ENCODE results near the gene CETN3. TPM values are rescaled to one million over a fixed set of nuclear protein-coding genes. Genes with fewer than 3 reads are reported as not detected.
"Not testable (repeated sequence)": the region's sequence is repeated elsewhere in the genome, so short reads cannot be mapped to it uniquely, and the experiment has no call there.

CETN3 gene
- polyA plus RNA-seq, 4 donors, result 66.7 to 84.8 (median 79.7) TPM

- no peak for DNase-seq (ENCODE audit: low read depth in 4 of 4, low spot score in 3 of 4)
These were observed 25.2 kb downstream of the CETN3 start for GRCh38 chr5:90384389-90384788.

GRCh38 chr5:90383903-90384302, 25.7 kb downstream of the CETN3 start:
- no peak for DNase-seq (ENCODE audit: low read depth in 4 of 4, low spot score in 3 of 4)

- DNase-seq (ENCODE audit: low read depth in 4 of 4, low spot score in 3 of 4), result no peak
These were observed 28.2 kb downstream of the CETN3 start for GRCh38 chr5:90381213-90381929.

DNA sequence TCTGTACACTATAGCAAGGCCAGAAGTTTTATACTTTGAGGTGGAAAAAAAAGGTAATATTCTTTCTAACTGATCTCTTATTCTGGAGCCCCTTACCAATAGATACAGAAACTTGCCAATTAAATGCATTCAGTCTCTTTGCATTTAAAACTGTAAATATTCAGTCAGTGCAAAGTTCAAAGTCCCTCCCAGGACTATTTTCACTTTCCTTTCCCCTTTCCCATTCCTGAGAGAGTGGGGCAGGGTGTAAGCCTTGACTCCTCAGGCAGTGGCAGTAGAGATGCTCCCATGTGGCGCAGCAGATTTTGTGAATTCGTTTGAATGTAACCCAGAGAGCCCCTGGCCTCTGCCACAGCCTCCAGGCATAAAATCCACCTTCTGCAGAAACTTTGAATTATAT, 29.9 kb downstream of the CETN3 start:
- DNase-seq (ENCODE audit: low read depth in 4 of 4, low spot score in 3 of 4), result no peak

- DNase-seq (ENCODE audit: low read depth in 4 of 4, low spot score in 3 of 4), result no peak
These were observed 30.8 kb downstream of the CETN3 start for GRCh38 chr5:90378752-90379151.

GRCh38 chr5:90371269-90371668, 38.3 kb downstream of the CETN3 start:
- DNase-seq (ENCODE audit: low read depth in 4 of 4, low spot score in 3 of 4), result not testable (repeated sequence)

- DNase-seq (ENCODE audit: low read depth in 4 of 4, low spot score in 3 of 4), result no peak
These were observed 40.9 kb downstream of the CETN3 start for GRCh38 chr5:90368454-90369246.

DNA sequence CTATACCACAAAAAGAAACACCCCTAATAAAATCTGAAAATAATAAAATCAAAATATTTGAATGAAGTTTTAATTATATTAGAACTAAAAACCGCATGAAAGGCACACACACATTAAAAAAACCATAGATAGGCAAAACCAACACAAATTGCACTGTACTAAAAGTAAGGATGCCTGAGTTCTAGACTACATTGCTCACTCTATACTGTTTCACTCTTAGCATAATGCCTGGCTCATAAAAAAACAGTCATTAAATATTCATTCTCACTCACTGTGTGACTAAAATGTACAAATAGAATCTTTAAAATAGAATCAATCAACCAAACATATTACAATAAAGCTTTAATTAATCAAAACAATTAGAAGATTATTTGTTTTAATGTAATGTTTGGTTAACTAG, 41.7 kb downstream of the CETN3 start:
- DNase-seq (ENCODE audit: low read depth in 4 of 4, low spot score in 3 of 4), result no peak

DNA sequence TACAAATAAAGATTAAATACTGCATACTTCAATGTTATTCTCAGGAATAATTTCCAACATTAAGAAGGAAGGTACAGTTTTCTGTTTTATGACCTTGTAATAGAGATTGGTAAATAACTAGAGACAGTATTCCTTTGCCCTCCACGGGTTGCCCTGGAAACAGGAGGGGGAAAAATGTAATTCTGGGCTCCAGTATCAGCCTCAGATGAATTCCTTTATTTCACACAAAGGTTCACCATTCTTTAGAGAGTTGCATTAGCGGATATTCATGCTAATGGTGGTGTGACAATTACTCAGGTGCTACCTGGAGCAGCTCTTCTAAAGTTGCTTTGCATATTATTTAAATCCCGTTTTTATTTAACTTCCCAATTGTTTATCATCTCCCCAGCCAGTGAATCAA, 42.6 kb downstream of the CETN3 start:
- no peak for DNase-seq (ENCODE audit: low read depth in 4 of 4, low spot score in 3 of 4)

DNA sequence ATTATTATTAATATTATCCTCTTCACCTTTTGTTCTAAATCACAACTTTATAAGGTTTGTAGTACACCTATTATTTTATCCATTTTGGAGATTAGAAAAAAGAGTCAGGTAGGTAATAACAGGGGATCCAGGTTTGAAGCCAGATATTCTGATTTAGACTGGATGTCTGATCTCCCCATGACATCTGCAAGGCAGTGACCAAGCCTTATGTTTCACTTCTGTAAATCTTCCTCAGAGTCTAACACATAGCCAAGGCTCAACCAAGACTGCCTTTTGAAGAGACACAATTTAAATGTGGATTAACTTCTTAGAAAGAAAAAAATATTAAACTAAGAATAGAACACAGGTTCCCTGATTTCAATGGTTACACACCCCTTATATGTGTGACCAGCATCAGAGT, 44.2 kb downstream of the CETN3 start:
- no peak for DNase-seq (ENCODE audit: low read depth in 4 of 4, low spot score in 3 of 4)

GRCh38 chr5:90359073-90359920, 50.3 kb downstream of the CETN3 start:
- DNase-seq (ENCODE audit: low read depth in 4 of 4, low spot score in 3 of 4), result no peak

GRCh38 chr5:90356622-90357021, 52.9 kb downstream of the CETN3 start:
- DNase-seq (ENCODE audit: low read depth in 4 of 4, low spot score in 3 of 4), result peak; percentile 8 to 20 (median 17)

GRCh38 chr5:90356176-90356575, 53.4 kb downstream of the CETN3 start:
- DNase-seq (ENCODE audit: low read depth in 4 of 4, low spot score in 3 of 4), result peak in 1 of 4 donors; percentile 10

GRCh38 chr5:90355635-90356034, 53.9 kb downstream of the CETN3 start:
- no peak for DNase-seq (ENCODE audit: low read depth in 4 of 4, low spot score in 3 of 4)

DNA sequence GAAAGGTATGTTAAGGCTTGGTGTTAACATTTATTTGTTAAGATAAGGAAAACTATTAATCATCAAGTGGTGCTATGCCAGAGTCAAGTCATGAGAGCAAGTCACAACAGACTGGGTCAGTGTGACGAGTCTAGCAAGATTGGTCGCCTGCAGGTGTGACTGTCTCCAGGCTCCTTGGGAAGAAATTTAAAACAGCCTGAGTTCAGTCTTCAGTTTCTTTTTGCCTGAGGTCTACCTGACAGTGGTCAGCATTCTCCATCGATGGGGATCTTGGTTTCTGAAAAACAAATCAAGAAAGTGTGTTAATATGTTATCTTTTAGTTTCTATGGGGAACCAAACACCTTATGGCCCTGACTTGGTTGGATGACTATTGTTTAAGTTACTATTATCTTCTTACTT, 56.3 kb downstream of the CETN3 start:
- no peak for DNase-seq (ENCODE audit: low read depth in 4 of 4, low spot score in 3 of 4)

GRCh38 chr5:90351101-90351500, 58.5 kb downstream of the CETN3 start:
- DNase-seq (ENCODE audit: low read depth in 4 of 4, low spot score in 3 of 4), result no peak

DNA sequence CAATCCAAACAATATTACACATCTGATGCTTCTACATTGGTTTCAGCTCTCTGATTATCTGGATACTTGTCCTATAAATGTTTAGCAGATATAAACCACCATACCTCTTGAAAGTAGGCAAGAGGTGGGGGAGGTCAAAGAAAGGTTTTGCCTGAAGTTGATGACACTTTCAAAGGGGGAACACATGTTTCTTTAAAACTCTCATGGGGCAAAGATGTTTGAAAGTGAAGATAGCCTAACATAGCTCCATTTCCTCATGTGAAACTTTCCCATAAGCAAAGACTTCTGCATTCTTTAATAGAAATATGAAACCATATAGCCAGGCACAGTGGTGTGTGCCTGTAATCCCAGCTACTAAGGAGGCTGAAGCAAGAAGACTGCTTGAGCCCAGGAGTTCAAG, 62.1 kb downstream of the CETN3 start:
- no peak for DNase-seq (ENCODE audit: low read depth in 4 of 4, low spot score in 3 of 4)

GRCh38 chr5:90345684-90346083, 63.9 kb downstream of the CETN3 start:
- no peak for DNase-seq (ENCODE audit: low read depth in 4 of 4, low spot score in 3 of 4)

DNA sequence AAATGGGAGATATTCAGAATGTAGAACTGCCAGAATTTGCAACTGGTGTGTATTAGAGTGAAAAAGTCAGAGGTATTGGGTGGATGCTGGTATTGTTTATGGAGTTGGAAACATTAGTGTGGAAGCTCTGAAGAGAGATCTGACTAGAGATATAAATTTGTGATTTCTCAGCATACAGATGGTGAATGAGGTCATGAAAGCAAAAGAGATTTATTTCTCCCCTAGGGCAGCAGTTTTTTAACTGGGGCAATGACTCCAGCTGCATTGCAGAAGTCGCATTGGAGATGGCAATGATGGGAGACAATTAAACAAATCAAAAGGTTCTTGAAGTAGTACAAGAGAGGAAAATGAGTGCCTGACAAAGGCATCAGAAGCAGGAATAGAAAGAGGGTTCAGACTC, 64.9 kb downstream of the CETN3 start:
- DNase-seq (ENCODE audit: low read depth in 4 of 4, low spot score in 3 of 4), result no peak

GRCh38 chr5:90343731-90344130, 65.8 kb downstream of the CETN3 start:
- DNase-seq (ENCODE audit: low read depth in 4 of 4, low spot score in 3 of 4), result not testable (repeated sequence)

- DNase-seq (ENCODE audit: low read depth in 4 of 4, low spot score in 3 of 4), result no peak
These were observed 67.0 kb downstream of the CETN3 start for GRCh38 chr5:90342576-90342975.
